HepG2 (cell line): ENCODE measurements around the gene EMILIN1. TPM values are rescaled to one million over a fixed set of nuclear protein-coding genes. Genes with fewer than 3 reads are reported as not detected.

Experiments used
- ATF1 ChIP-seq: IDR thresholded peaks from 2 replicates; pipeline ENCODE4 v1.6.1; 2016; ENCODE audit warnings: mild to moderate bottlenecking, control low read depth
- ATF7-NPFF ChIP-seq: sonication (generic); formaldehyde crosslinking; IDR thresholded peaks from 2 replicates; pipeline ENCODE4 v1.8.1; 2023; ENCODE audit warnings: mild to moderate bottlenecking, low read depth, missing genetic modification reagents, moderate library complexity
- CREB1 ChIP-seq, 2 experiments: fragments of 450-650 bp in 1 of 2; IDR thresholded peaks; 2 replicates each; pipeline ENCODE4 v1.6.1; 2016 to 2017; ENCODE audit warnings: control low read depth in 1 of 2, mild to moderate bottlenecking in 1 of 2, missing compliant biosample characterization in 1 of 2, missing genetic modification characterization in 1 of 2
- GABPB1 ChIP-seq: IDR thresholded peaks from 2 replicates; pipeline ENCODE4 v1.6.1; 2016; ENCODE audit warnings: mild to moderate bottlenecking, missing genetic modification reagents, moderate library complexity, missing compliant biosample characterization
- GATA4 ChIP-seq: sonication (generic); IDR thresholded peaks from 2 replicates; pipeline ENCODE4 v1.6.1; 2016; ENCODE audit warnings: antibody characterized with exemption, low read depth, borderline replicate concordance
- HDAC1 ChIP-seq: sonication (generic); formaldehyde crosslinking; IDR thresholded peaks from 2 replicates; pipeline ENCODE4 v1.5.1; 2020; ENCODE audit warnings: mild to moderate bottlenecking, missing genetic modification reagents
- HNRNPK ChIP-seq: fragments of 200-400 bp; formaldehyde crosslinking; IDR thresholded peaks from 2 replicates; pipeline ENCODE4 v1.6.1; 2018; ENCODE audit warnings: low read length, low read depth, moderate library complexity, mild to moderate bottlenecking; ENCODE audit not compliant: poor library complexity, severe bottlenecking
- MED1 ChIP-seq: sonication (generic); formaldehyde crosslinking; IDR thresholded peaks from 2 replicates; pipeline ENCODE4 v1.4.0; 2020; ENCODE audit warnings: missing genetic modification reagents
- NAIF1 ChIP-seq: sonication (generic); formaldehyde crosslinking; IDR thresholded peaks from 2 replicates; pipeline ENCODE4 v1.5.0; 2020; ENCODE audit warnings: mild to moderate bottlenecking, missing genetic modification reagents, borderline replicate concordance
- NFIB ChIP-seq: sonication (generic); formaldehyde crosslinking; IDR thresholded peaks from 2 replicates; pipeline ENCODE4 v1.9.0; 2021; ENCODE audit warnings: missing genetic modification reagents, mild to moderate bottlenecking, borderline replicate concordance
- PAWR ChIP-seq: sonication (generic); formaldehyde crosslinking; IDR thresholded peaks from 2 replicates; pipeline ENCODE4 v1.4.0; 2020; ENCODE audit warnings: missing genetic modification reagents, mild to moderate bottlenecking, borderline replicate concordance
- POGZ ChIP-seq: sonication (generic); formaldehyde crosslinking; IDR thresholded peaks from 2 replicates; pipeline ENCODE4 v1.4.0; 2020; ENCODE audit warnings: mild to moderate bottlenecking, missing genetic modification reagents
- POLR2G ChIP-seq: fragments of 200-400 bp; formaldehyde crosslinking; IDR thresholded peaks from 2 replicates; pipeline ENCODE4 v1.6.1; 2018; ENCODE audit warnings: mild to moderate bottlenecking, low read depth, low read length, moderate library complexity
- RELA ChIP-seq: sonication (generic); formaldehyde crosslinking; IDR thresholded peaks from 2 replicates; pipeline ENCODE4 v1.4.0; 2020; ENCODE audit warnings: missing genetic modification reagents
- REXO4 ChIP-seq: sonication (generic); formaldehyde crosslinking; IDR thresholded peaks from 2 replicates; pipeline ENCODE4 v1.8.0; 2022; ENCODE audit warnings: missing genetic modification reagents, mild to moderate bottlenecking, borderline replicate concordance
- SNAI1 ChIP-seq: sonication (generic); formaldehyde crosslinking; IDR thresholded peaks from 2 replicates; pipeline ENCODE4 v1.5.0; 2020; ENCODE audit warnings: mild to moderate bottlenecking, missing genetic modification reagents, borderline replicate concordance
- SRSF4 ChIP-seq: fragments of 200-400 bp; formaldehyde crosslinking; IDR thresholded peaks from one replicate; pipeline ENCODE4 v1.6.1; 2018; ENCODE audit warnings: mild to moderate bottlenecking, low read depth, low read length, moderate library complexity; ENCODE audit not compliant: poor library complexity, severe bottlenecking
- TGIF2 ChIP-seq: IDR thresholded peaks from 2 replicates; pipeline ENCODE4 v1.6.1; 2016; ENCODE audit warnings: control low read depth, missing compliant biosample characterization
- ZBTB42 ChIP-seq: sonication (generic); formaldehyde crosslinking; IDR thresholded peaks from 2 replicates; pipeline ENCODE4 v1.5.0; 2020; ENCODE audit warnings: mild to moderate bottlenecking, missing genetic modification reagents
- ZNF143 ChIP-seq: sonication (generic); formaldehyde crosslinking; IDR thresholded peaks from 2 replicates; pipeline ENCODE4 v1.4.0; 2020; ENCODE audit warnings: missing genetic modification reagents
- ZNF33A ChIP-seq: sonication (generic); formaldehyde crosslinking; IDR thresholded peaks from 2 replicates; pipeline ENCODE4 v1.5.1; 2020; ENCODE audit warnings: missing genetic modification reagents, mild to moderate bottlenecking, moderate library complexity, borderline replicate concordance
- ZNF460 ChIP-seq: sonication (generic); formaldehyde crosslinking; IDR thresholded peaks from 2 replicates; pipeline ENCODE4 v1.5.1; 2020; ENCODE audit warnings: missing genetic modification reagents, mild to moderate bottlenecking, borderline replicate concordance
- ZNF768 ChIP-seq: sonication (generic); formaldehyde crosslinking; IDR thresholded peaks from 2 replicates; pipeline ENCODE4 v1.4.0; 2020; ENCODE audit warnings: missing genetic modification reagents
- polyA plus RNA-seq, 8 experiments: library from polyadenylated mRNA; depleted of rRNA in 3 of 8; stranded (reverse) in 7 of 8; unstranded in 1 of 8; fragments of >200 nt; fragmentation: Illumina TruSeq in 4 of 8; extraction: Trizol in 4 of 8; gene quantifications; 2 replicates each; pipeline versions ENCODE4 v1.2.1 to v1.2.3, GENCODE V29; 2011 to 2016; ENCODE audit warnings: low read depth in 4 of 8, missing spikeins in 1 of 8, mixed read lengths in 1 of 8; ENCODE audit not compliant: insufficient read depth in 1 of 8
- total RNA-seq, 5 experiments: library from RNA; depleted of rRNA; stranded (reverse); fragments of >200 nt; fragmentation: Illumina TruSeq; extraction: Trizol; gene quantifications; 2 replicates each; pipeline ENCODE4 v1.2.3, GENCODE V29; 2016; ENCODE audit warnings: low read depth in 1 of 5
- TF ChIP-seq, protein P1 (sequence below): sonication (generic); formaldehyde crosslinking; IDR thresholded peaks from 2 replicates; pipeline ENCODE4 v1.5.0; 2020; ENCODE audit warnings: missing genetic modification reagents, mild to moderate bottlenecking, borderline replicate concordance
- TF ChIP-seq, protein P2 (sequence below): sonication (generic); formaldehyde crosslinking; IDR thresholded peaks from 2 replicates; pipeline ENCODE4 v1.4.0; 2020; ENCODE audit warnings: missing genetic modification reagents
- TF ChIP-seq, protein P3 (sequence below): sonication (generic); formaldehyde crosslinking; IDR thresholded peaks from 2 replicates; pipeline ENCODE4 v1.4.0; 2020; ENCODE audit warnings: missing genetic modification reagents, low read depth, mild to moderate bottlenecking, borderline replicate concordance
- TF ChIP-seq, protein P4 (sequence below): sonication (generic); formaldehyde crosslinking; IDR thresholded peaks from 2 replicates; pipeline ENCODE4 v1.8.1; 2023; ENCODE audit warnings: missing genetic modification reagents, inconsistent platforms, borderline replicate concordance

EMILIN1 gene
- total and polyA plus RNA-seq, 2 of the 13 experiments (the other 11 are each of a cell fraction or from before 2014, with no cell fraction given): 8.1 to 9.7 TPM

DNA sequence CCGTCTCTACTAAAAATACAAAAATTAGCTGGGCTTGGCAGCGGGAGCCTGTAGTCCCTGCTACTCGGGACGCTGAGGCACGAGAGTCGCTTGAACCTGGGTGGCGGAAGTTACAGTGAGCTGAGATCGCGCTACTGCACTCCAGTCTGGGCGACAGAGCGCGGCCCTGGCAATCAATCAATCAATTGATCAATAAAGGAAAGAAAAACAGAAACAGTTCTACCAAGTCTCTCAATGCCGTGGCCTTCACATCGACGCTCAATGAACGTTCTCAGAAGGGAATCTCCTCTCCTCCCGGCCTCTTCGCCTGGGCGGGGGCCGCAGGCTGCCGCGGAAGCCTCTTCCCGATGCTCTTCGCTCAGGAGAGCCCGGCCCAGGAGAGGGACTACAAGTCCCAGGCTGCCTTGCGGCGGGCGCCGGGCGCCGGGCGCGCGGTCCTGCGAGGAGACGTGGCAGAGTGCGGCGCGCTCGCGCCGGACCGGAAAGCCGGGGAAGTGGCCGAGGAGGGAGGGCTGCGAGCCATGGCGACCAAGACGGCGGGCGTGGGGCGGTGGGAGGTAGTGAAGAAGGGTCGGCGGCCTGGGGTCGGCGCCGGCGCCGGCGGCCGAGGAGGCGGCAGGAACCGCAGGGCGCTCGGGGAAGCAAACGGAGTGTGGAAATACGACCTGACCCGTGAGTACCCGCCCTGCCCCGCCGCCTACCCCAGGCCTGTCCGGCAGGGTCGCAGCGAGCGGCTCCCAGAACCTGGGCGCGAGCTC is 45.7 kb upstream of the EMILIN1 start, which contains the start of gene TMEM214 (continued):
- no peak for TF ChIP-seq CREB1 (IDR thresholded peaks at IDR 0.05)
- peak; percentile 25; the same call in 1 of the 2 replicates for TF ChIP-seq CREB1 (CRISPR knock-in tag; IDR thresholded peaks at IDR 0.05)
- TF ChIP-seq HDAC1 (CRISPR knock-in tag): peak; percentile 97
- no peak for TF ChIP-seq SNAI1 (CRISPR knock-in tag)
- peak; percentile 95 for TF ChIP-seq HNRNPK
- TF ChIP-seq, protein P1, sequence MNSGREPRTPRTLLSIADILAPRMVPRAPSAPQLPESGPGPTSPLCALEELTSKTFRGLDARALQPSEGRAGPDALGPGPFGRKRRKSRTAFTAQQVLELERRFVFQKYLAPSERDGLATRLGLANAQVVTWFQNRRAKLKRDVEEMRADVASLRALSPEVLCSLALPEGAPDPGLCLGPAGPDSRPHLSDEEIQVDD (CRISPR knock-in tag): no peak
- peak; percentile 50; the same call in 1 of the 2 replicates for TF ChIP-seq POGZ
- TF ChIP-seq ZNF143 (CRISPR knock-in tag): peak; percentile 95
- TF ChIP-seq SRSF4: no peak
- TF ChIP-seq, protein P2, sequence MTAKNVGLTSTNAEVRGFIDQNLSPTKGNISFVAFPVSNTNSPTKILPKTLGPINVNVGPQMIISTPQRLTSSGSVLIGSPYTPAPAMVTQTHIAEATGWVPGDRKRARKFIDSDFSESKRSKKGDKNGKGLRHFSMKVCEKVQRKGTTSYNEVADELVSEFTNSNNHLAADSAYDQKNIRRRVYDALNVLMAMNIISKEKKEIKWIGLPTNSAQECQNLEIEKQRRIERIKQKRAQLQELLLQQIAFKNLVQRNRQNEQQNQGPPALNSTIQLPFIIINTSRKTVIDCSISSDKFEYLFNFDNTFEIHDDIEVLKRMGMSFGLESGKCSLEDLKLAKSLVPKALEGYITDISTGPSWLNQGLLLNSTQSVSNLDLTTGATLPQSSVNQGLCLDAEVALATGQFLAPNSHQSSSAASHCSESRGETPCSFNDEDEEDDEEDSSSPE (CRISPR knock-in tag): peak; percentile 92
- TF ChIP-seq NAIF1 (CRISPR knock-in tag): 0 out of 2 replicates have a peak, but pooled peaks have one; percentile 12
- peak; percentile 98 for TF ChIP-seq POLR2G
- no peak for TF ChIP-seq REXO4 (CRISPR knock-in tag)
- no peak for TF ChIP-seq ZNF33A
- TF ChIP-seq ZBTB42: no peak; the same call in 1 of the 2 replicates
- TF ChIP-seq, protein P3, sequence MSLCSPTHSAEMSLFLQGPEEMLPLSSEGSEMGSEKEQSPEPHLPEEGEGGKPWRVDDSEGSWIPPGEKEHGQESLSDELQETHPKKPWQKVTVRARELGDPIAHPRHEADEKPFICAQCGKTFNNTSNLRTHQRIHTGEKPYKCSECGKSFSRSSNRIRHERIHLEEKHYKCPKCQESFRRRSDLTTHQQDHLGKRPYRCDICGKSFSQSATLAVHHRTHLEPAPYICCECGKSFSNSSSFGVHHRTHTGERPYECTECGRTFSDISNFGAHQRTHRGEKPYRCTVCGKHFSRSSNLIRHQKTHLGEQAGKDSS: peak; percentile 60; the same call in 1 of the 2 replicates
- TF ChIP-seq, protein P4, sequence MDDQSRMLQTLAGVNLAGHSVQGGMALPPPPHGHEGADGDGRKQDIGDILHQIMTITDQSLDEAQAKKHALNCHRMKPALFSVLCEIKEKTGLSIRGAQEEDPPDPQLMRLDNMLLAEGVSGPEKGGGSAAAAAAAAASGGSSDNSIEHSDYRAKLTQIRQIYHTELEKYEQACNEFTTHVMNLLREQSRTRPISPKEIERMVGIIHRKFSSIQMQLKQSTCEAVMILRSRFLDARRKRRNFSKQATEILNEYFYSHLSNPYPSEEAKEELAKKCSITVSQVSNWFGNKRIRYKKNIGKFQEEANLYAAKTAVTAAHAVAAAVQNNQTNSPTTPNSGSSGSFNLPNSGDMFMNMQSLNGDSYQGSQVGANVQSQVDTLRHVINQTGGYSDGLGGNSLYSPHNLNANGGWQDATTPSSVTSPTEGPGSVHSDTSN: no peak
- peak; percentile 81 for TF ChIP-seq TGIF2
- TF ChIP-seq PAWR (CRISPR knock-in tag): no peak
- peak; percentile 82 for TF ChIP-seq MED1 (CRISPR knock-in tag)
- TF ChIP-seq GATA4: 0 out of 2 replicates have a peak, but pooled peaks have one; percentile 68
- TF ChIP-seq GABPB1: peak; percentile 94
- TF ChIP-seq NFIB: no peak
- peak; percentile 66 for TF ChIP-seq ZNF768 (CRISPR knock-in tag)
- no peak for TF ChIP-seq ATF1 (CRISPR knock-in tag)
- peak; percentile 90 for TF ChIP-seq ATF7-NPFF
- no peak for TF ChIP-seq ZNF460 (CRISPR knock-in tag)
- peak; percentile 27; the same call in 1 of the 2 replicates for TF ChIP-seq RELA
